ENCODE data around the gene C3orf18.
A peak's percentile ranks its signal among the peaks of the same experiment; 100 is the strongest.

The C3orf18 gene

GRCh38 chr3:50567386-50568167, at the start of gene C3orf18:
C3orf18 (minus strand) TSS chr3:50567747; CDS start chr3:50565699, 2,048 bp downstream.
- Histone ChIP-seq H3K9ac (ENCODE audit: low read depth, low read length) (peak within 1 kb of the TSS; percentile 70), H3K4me1 (ENCODE audit: control insufficient read depth, insufficient read depth, low read length) (peaks cover 2% of the 10 kb centered on the region), H3K27me3 (ENCODE audit: control insufficient read depth, insufficient read depth, low read length) (peaks cover 10% of the 10 kb centered on the region), H3K36me3 (ENCODE audit: control insufficient read depth, insufficient read depth, low read length) (peaks cover 6% of the 10 kb centered on the region), H3K4me3 (ENCODE audit: low read depth, low read length) (peak within 1 kb of the TSS; percentile 99), H3K9me3 (ENCODE audit: control insufficient read depth, insufficient read depth, low read length) (no peaks in the 10 kb centered on the region)

GRCh38 chr3:50616770-50617095, 49.2 kb upstream of the C3orf18 start:
- peaks cover 37% of the 10 kb centered on the region for H3K27me3 ChIP-seq (ENCODE audit: control insufficient read depth, insufficient read depth, low read length)
- peaks cover 8% of the 10 kb centered on the region for H3K4me1 ChIP-seq (ENCODE audit: control insufficient read depth, insufficient read depth, low read length)
- H3K36me3 ChIP-seq (ENCODE audit: control insufficient read depth, insufficient read depth, low read length), result no peaks in the 10 kb centered on the region
- no peaks in the 10 kb centered on the region for H3K9me3 ChIP-seq (ENCODE audit: control insufficient read depth, insufficient read depth, low read length)
- H3K9ac ChIP-seq (ENCODE audit: low read depth, low read length), result no peak overlapping the region
- H3K4me3 ChIP-seq (ENCODE audit: low read depth, low read length), result peak overlapping the region; percentile 71

GRCh38 chr3:50616003-50616769, 48.6 kb upstream of the C3orf18 start:
- no peak overlapping the region for H3K9ac ChIP-seq (ENCODE audit: low read depth, low read length)
- H3K36me3 ChIP-seq (ENCODE audit: control insufficient read depth, insufficient read depth, low read length), result no peaks in the 10 kb centered on the region
- H3K27me3 ChIP-seq (ENCODE audit: control insufficient read depth, insufficient read depth, low read length), result peaks cover 38% of the 10 kb centered on the region
- peaks cover 8% of the 10 kb centered on the region for H3K4me1 ChIP-seq (ENCODE audit: control insufficient read depth, insufficient read depth, low read length)
- H3K9me3 ChIP-seq (ENCODE audit: control insufficient read depth, insufficient read depth, low read length), result no peaks in the 10 kb centered on the region
- H3K4me3 ChIP-seq (ENCODE audit: low read depth, low read length), result peak overlapping the region; percentile 71

GRCh38 chr3:50615190-50615589, 47.6 kb upstream of the C3orf18 start:
- Histone ChIP-seq H3K4me1 (ENCODE audit: control insufficient read depth, insufficient read depth, low read length) (peaks cover 12% of the 10 kb centered on the region), H3K4me3 (ENCODE audit: low read depth, low read length) (no peak overlapping the region), H3K27me3 (ENCODE audit: control insufficient read depth, insufficient read depth, low read length) (peaks cover 48% of the 10 kb centered on the region), H3K9ac (ENCODE audit: low read depth, low read length) (no peak overlapping the region), H3K36me3 (ENCODE audit: control insufficient read depth, insufficient read depth, low read length) (no peaks in the 10 kb centered on the region), H3K9me3 (ENCODE audit: control insufficient read depth, insufficient read depth, low read length) (no peaks in the 10 kb centered on the region)

- Histone ChIP-seq H3K9ac (ENCODE audit: low read depth, low read length) (no peak overlapping the region), H3K27me3 (ENCODE audit: control insufficient read depth, insufficient read depth, low read length) (peaks cover 60% of the 10 kb centered on the region), H3K9me3 (ENCODE audit: control insufficient read depth, insufficient read depth, low read length) (no peaks in the 10 kb centered on the region), H3K4me1 (ENCODE audit: control insufficient read depth, insufficient read depth, low read length) (peaks cover 12% of the 10 kb centered on the region), H3K36me3 (ENCODE audit: control insufficient read depth, insufficient read depth, low read length) (no peaks in the 10 kb centered on the region), H3K4me3 (ENCODE audit: low read depth, low read length) (no peak overlapping the region)
These were observed 45.7 kb upstream of the C3orf18 start for GRCh38 chr3:50612970-50613846.

- Histone ChIP-seq H3K9me3 (ENCODE audit: control insufficient read depth, insufficient read depth, low read length) (no peaks in the 10 kb centered on the region), H3K36me3 (ENCODE audit: control insufficient read depth, insufficient read depth, low read length) (no peaks in the 10 kb centered on the region), H3K4me1 (ENCODE audit: control insufficient read depth, insufficient read depth, low read length) (peaks cover 6% of the 10 kb centered on the region), H3K4me3 (ENCODE audit: low read depth, low read length) (peak overlapping the region; percentile 59), H3K27me3 (ENCODE audit: control insufficient read depth, insufficient read depth, low read length) (peaks cover 58% of the 10 kb centered on the region), H3K9ac (ENCODE audit: low read depth, low read length) (no peak overlapping the region)
These were observed 44.8 kb upstream of the C3orf18 start for GRCh38 chr3:50612234-50612882.

- Histone ChIP-seq H3K4me3 (ENCODE audit: low read depth, low read length) (peak within 1 kb of the TSS; percentile 59), H3K9ac (ENCODE audit: low read depth, low read length) (peak within 1 kb of the TSS; percentile 24), H3K9me3 (ENCODE audit: control insufficient read depth, insufficient read depth, low read length) (no peaks in the 10 kb centered on the region), H3K27me3 (ENCODE audit: control insufficient read depth, insufficient read depth, low read length) (peaks cover 58% of the 10 kb centered on the region), H3K36me3 (ENCODE audit: control insufficient read depth, insufficient read depth, low read length) (no peaks in the 10 kb centered on the region), H3K4me1 (ENCODE audit: control insufficient read depth, insufficient read depth, low read length) (peaks cover 6% of the 10 kb centered on the region)
These were observed 44.1 kb upstream of the C3orf18 start, which contains the start of gene CISH for GRCh38 chr3:50611464-50612233. CISH (minus strand) TSS chr3:50611774; CDS start chr3:50611650, 124 bp downstream.

GRCh38 chr3:50610992-50611463, 43.5 kb upstream of the C3orf18 start:
- Histone ChIP-seq H3K36me3 (ENCODE audit: control insufficient read depth, insufficient read depth, low read length) (no peaks in the 10 kb centered on the region), H3K4me1 (ENCODE audit: control insufficient read depth, insufficient read depth, low read length) (peaks cover 3% of the 10 kb centered on the region), H3K9ac (ENCODE audit: low read depth, low read length) (peak overlapping the region; percentile 24), H3K4me3 (ENCODE audit: low read depth, low read length) (peak overlapping the region; percentile 59), H3K27me3 (ENCODE audit: control insufficient read depth, insufficient read depth, low read length) (peaks cover 54% of the 10 kb centered on the region), H3K9me3 (ENCODE audit: control insufficient read depth, insufficient read depth, low read length) (no peaks in the 10 kb centered on the region)

GRCh38 chr3:50610181-50610971, 42.8 kb upstream of the C3orf18 start:
- Histone ChIP-seq H3K4me1 (ENCODE audit: control insufficient read depth, insufficient read depth, low read length) (peaks cover 3% of the 10 kb centered on the region), H3K9ac (ENCODE audit: low read depth, low read length) (no peak overlapping the region), H3K36me3 (ENCODE audit: control insufficient read depth, insufficient read depth, low read length) (no peaks in the 10 kb centered on the region), H3K27me3 (ENCODE audit: control insufficient read depth, insufficient read depth, low read length) (peaks cover 50% of the 10 kb centered on the region), H3K4me3 (ENCODE audit: low read depth, low read length) (peak overlapping the region; percentile 59), H3K9me3 (ENCODE audit: control insufficient read depth, insufficient read depth, low read length) (no peaks in the 10 kb centered on the region)

GRCh38 chr3:50609763-50610085, 42.2 kb upstream of the C3orf18 start:
- Histone ChIP-seq H3K4me1 (ENCODE audit: control insufficient read depth, insufficient read depth, low read length) (peaks cover 3% of the 10 kb centered on the region), H3K27me3 (ENCODE audit: control insufficient read depth, insufficient read depth, low read length) (peaks cover 45% of the 10 kb centered on the region), H3K9ac (ENCODE audit: low read depth, low read length) (no peak overlapping the region), H3K4me3 (ENCODE audit: low read depth, low read length) (no peak overlapping the region), H3K9me3 (ENCODE audit: control insufficient read depth, insufficient read depth, low read length) (no peaks in the 10 kb centered on the region), H3K36me3 (ENCODE audit: control insufficient read depth, insufficient read depth, low read length) (no peaks in the 10 kb centered on the region)

All from iPS-15b (cell line).